GM18520 (cell line): Measurements from ENCODE around the gene RREB1.
"Not testable (repeated sequence)": the region's sequence is repeated elsewhere in the genome, so short reads cannot be mapped to it uniquely, and the experiment has no call there.

Source experiments
- ATAC-seq: cut with Tn5 transposase; IDR thresholded peaks from one replicate; pipeline ENCODE4 v1.9.1; 2021; ENCODE audit not compliant: unreplicated experiment

RREB1 gene

GRCh38 chr6:7257521-7258230 is 149.9 kb downstream of the RREB1 start:
- no peak for ATAC-seq

GRCh38 chr6:7258231-7258763 is 150.5 kb downstream of the RREB1 start:
- ATAC-seq: no peak

- ATAC-seq: no peak
These were observed 152.7 kb downstream of the RREB1 start for GRCh38 chr6:7260291-7261031.

- no peak for ATAC-seq
These were observed 153.5 kb downstream of the RREB1 start for GRCh38 chr6:7261032-7261841.

- ATAC-seq: no peak
These were observed 154.2 kb downstream of the RREB1 start for GRCh38 chr6:7261852-7262461.

- ATAC-seq: no peak
These were observed 155.2 kb downstream of the RREB1 start for GRCh38 chr6:7262746-7263518.

- not testable (repeated sequence) for ATAC-seq
These were observed 155.7 kb downstream of the RREB1 start for GRCh38 chr6:7263519-7263805.

- no peak for ATAC-seq
These were observed 156.3 kb downstream of the RREB1 start for GRCh38 chr6:7264041-7264440.

GRCh38 chr6:7264686-7265384 is 157.1 kb downstream of the RREB1 start:
- no peak for ATAC-seq

- not testable (repeated sequence) for ATAC-seq
These were observed 157.6 kb downstream of the RREB1 start for GRCh38 chr6:7265385-7265726.

- no peak for ATAC-seq
These were observed 159.3 kb downstream of the RREB1 start for GRCh38 chr6:7267071-7267465.

- ATAC-seq: no peak
These were observed 159.8 kb downstream of the RREB1 start for GRCh38 chr6:7267466-7268091.

GRCh38 chr6:7268362-7268761 is 160.6 kb downstream of the RREB1 start:
- ATAC-seq: no peak

GRCh38 chr6:7268816-7269555 is 161.2 kb downstream of the RREB1 start:
- ATAC-seq: no peak

- no peak for ATAC-seq
These were observed 162.1 kb downstream of the RREB1 start for GRCh38 chr6:7269816-7270215.

GRCh38 chr6:7270320-7271204 is 162.8 kb downstream of the RREB1 start:
- no peak for ATAC-seq

- no peak for ATAC-seq
These were observed 163.4 kb downstream of the RREB1 start for GRCh38 chr6:7271205-7271534.

GRCh38 chr6:7273709-7274108 is 165.9 kb downstream of the RREB1 start:
- no peak for ATAC-seq
